Measurements from ENCODE around the gene GLI3.

DNA sequence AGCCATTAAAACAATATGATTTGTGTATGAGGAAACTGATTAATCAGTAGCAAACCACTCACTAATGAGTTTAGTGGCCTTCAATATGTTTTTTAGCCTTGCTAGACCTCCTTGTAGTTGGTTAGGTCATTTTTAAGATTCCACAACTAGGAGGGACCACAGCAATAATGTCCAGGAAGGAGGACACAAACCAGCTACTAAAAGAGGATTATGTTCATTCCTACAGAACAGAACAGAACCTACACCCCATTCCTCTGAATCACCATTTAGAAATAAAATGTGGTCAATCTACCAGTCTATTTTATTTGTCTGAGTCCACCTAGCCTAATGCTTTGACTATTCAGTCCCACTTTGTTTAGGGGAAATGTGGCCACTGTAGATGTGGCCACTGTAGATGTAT is 226.3 kb downstream of the GLI3 start:
- TF ChIP-seq, protein P1, sequence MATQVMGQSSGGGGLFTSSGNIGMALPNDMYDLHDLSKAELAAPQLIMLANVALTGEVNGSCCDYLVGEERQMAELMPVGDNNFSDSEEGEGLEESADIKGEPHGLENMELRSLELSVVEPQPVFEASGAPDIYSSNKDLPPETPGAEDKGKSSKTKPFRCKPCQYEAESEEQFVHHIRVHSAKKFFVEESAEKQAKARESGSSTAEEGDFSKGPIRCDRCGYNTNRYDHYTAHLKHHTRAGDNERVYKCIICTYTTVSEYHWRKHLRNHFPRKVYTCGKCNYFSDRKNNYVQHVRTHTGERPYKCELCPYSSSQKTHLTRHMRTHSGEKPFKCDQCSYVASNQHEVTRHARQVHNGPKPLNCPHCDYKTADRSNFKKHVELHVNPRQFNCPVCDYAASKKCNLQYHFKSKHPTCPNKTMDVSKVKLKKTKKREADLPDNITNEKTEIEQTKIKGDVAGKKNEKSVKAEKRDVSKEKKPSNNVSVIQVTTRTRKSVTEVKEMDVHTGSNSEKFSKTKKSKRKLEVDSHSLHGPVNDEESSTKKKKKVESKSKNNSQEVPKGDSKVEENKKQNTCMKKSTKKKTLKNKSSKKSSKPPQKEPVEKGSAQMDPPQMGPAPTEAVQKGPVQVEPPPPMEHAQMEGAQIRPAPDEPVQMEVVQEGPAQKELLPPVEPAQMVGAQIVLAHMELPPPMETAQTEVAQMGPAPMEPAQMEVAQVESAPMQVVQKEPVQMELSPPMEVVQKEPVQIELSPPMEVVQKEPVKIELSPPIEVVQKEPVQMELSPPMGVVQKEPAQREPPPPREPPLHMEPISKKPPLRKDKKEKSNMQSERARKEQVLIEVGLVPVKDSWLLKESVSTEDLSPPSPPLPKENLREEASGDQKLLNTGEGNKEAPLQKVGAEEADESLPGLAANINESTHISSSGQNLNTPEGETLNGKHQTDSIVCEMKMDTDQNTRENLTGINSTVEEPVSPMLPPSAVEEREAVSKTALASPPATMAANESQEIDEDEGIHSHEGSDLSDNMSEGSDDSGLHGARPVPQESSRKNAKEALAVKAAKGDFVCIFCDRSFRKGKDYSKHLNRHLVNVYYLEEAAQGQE (IDR thresholded peaks at IDR 0.05; ENCODE audit: low read depth, low read length), result no peak
- TF ChIP-seq, protein P2, sequence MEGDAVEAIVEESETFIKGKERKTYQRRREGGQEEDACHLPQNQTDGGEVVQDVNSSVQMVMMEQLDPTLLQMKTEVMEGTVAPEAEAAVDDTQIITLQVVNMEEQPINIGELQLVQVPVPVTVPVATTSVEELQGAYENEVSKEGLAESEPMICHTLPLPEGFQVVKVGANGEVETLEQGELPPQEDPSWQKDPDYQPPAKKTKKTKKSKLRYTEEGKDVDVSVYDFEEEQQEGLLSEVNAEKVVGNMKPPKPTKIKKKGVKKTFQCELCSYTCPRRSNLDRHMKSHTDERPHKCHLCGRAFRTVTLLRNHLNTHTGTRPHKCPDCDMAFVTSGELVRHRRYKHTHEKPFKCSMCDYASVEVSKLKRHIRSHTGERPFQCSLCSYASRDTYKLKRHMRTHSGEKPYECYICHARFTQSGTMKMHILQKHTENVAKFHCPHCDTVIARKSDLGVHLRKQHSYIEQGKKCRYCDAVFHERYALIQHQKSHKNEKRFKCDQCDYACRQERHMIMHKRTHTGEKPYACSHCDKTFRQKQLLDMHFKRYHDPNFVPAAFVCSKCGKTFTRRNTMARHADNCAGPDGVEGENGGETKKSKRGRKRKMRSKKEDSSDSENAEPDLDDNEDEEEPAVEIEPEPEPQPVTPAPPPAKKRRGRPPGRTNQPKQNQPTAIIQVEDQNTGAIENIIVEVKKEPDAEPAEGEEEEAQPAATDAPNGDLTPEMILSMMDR (IDR thresholded peaks at IDR 0.05), result no peak
- TF ChIP-seq SIN3A (IDR thresholded peaks at IDR 0.05; ENCODE audit: borderline replicate concordance, low read depth, low read length) (no peak), RCOR1 (IDR thresholded peaks at IDR 0.05; ENCODE audit: low read length) (no peak), RFX5 (IDR thresholded peaks at IDR 0.05; ENCODE audit: low read length) (no peak)

Measured in SK-N-SH (cell line).